Panc1 (cell line): ENCODE data around the gene RRM2. TPM values are rescaled to one million over a fixed set of nuclear protein-coding genes. Genes with fewer than 3 reads are reported as not detected.

Experiments
- ATAC-seq: fragments of 200-7000 bp; cut with Tn5 transposase; 2 replicates; pipeline ENCODE4 v1.9.1; 2020; ENCODE audit warnings: mild to moderate bottlenecking, moderate library complexity
- BruUV-seq: library from RNA; stranded (reverse); fragments of 400-500 nt; replicated peaks from 2 replicates; lab custom pipeline; 2021; lab: Mats Ljungman, UMichigan
- CTCF ChIA-PET: fragments of 300-600 bp; sonication (Branson Sonifier 250); formaldehyde crosslinking; loops from one replicate; lab custom pipeline; 2022; ENCODE audit warnings: antibody characterized with exemption; lab: Charles Lee
- POLR2A ChIA-PET: fragments of 300-600 bp; sonication (Branson Sonifier 250); formaldehyde crosslinking; loops from one replicate; lab custom pipeline; 2022; ENCODE audit warnings: antibody characterized with exemption; lab: Charles Lee
- DNase-seq: peaks from one replicate; pipeline ENCODE4 v3.0.0-alpha.2; 2010; ENCODE audit warnings: low read depth, low spot score
- H3K27ac ChIP-seq: 2 replicates; pipeline ENCODE4 v1.5.1; 2011; ENCODE audit warnings: mild to moderate bottlenecking, low read length, inconsistent platforms
- H3K27me3 ChIP-seq: fragments of 200-500 bp; sonication (Bioruptor generic); 2 replicates; pipeline ENCODE4 v1.6.0; 2014; ENCODE audit warnings: low read length, inconsistent platforms; ENCODE audit not compliant: control insufficient read depth, insufficient read depth
- H3K36me3 ChIP-seq: fragments of 200-500 bp; sonication (Bioruptor generic); 2 replicates; pipeline ENCODE4 v1.5.1; 2014; ENCODE audit warnings: inconsistent platforms, mild to moderate bottlenecking, low read length, moderate library complexity; ENCODE audit not compliant: control insufficient read depth, insufficient read depth
- H3K4me1 ChIP-seq: 2 replicates; pipeline ENCODE4 v1.5.1; 2011; ENCODE audit warnings: inconsistent platforms, mild to moderate bottlenecking, low read length, moderate library complexity; ENCODE audit not compliant: control insufficient read depth, insufficient read depth
- H3K4me3 ChIP-seq, 2 experiments: 2 replicates each; pipeline ENCODE4 v1.5.1; 2011 to 2012; ENCODE audit warnings: low read depth in 2 of 2, low read length in 2 of 2, mild to moderate bottlenecking in 2 of 2, inconsistent platforms in 1 of 2, moderate library complexity in 1 of 2
- H3K9me3 ChIP-seq: fragments of 200-500 bp; sonication (Bioruptor generic); 2 replicates; pipeline ENCODE4 v1.5.1; 2014; ENCODE audit warnings: low read depth, mild to moderate bottlenecking, inconsistent platforms, low read length, moderate library complexity; ENCODE audit not compliant: control insufficient read depth, insufficient read depth
- CTCF ChIP-seq: fragments of 450-650 bp; IDR thresholded peaks from 2 replicates; pipeline ENCODE4 v1.5.1; 2017; ENCODE audit warnings: mild to moderate bottlenecking
- POLR2AphosphoS5 ChIP-seq: IDR thresholded peaks from 2 replicates; pipeline ENCODE4 v1.6.1; 2012; ENCODE audit warnings: mild to moderate bottlenecking, low read depth, low read length, moderate library complexity
- SIN3A ChIP-seq: IDR thresholded peaks from 2 replicates; pipeline ENCODE4 v1.6.1; 2012; ENCODE audit warnings: low read depth, mild to moderate bottlenecking, low read length, moderate library complexity, borderline replicate concordance; ENCODE audit not compliant: insufficient read depth
- TCF7L2 ChIP-seq: IDR thresholded peaks from 2 replicates; pipeline ENCODE4 v1.6.1; 2011; ENCODE audit warnings: mild to moderate bottlenecking, low read depth, low read length, inconsistent platforms
- in situ Hi-C: cut with HindIII; loops from 2 replicates; pipeline ENCODE4 v1.10.0; 2016; ENCODE audit warnings: low sequenced_read_pairs, low pct_unique_long_range_greater_than_20kb
- intact Hi-C: fragments of 100-400 bp; cut with micrococcal nuclease; formaldehyde crosslinking; loops from one replicate; pipeline ENCODE4 v1.10.0; 2022; ENCODE audit not compliant: unreplicated experiment
- total RNA-seq: library from RNA; stranded (reverse); gene quantifications from one replicate; pipeline ENCODE4 v1.2.1, GENCODE V29; 2021; ENCODE audit not compliant: unreplicated experiment
- TF ChIP-seq, protein P1 (sequence below), 2 experiments: IDR thresholded peaks; 2 replicates each; pipeline ENCODE4 v1.6.1; 2011 to 2012; ENCODE audit warnings: low read depth in 2 of 2, control low read depth in 1 of 2, low read length in 1 of 2, mild to moderate bottlenecking in 1 of 2, moderate library complexity in 1 of 2; ENCODE audit not compliant: insufficient read depth in 1 of 2

Gene RRM2
- total RNA-seq, 1 experiment from 2014 or later, result 294 TPM

- in situ Hi-C loops, result no loop called here
- H3K4me3 ChIP-seq, result no peak overlapping the region
- CTCF ChIA-PET, result no interaction called here
- no peaks in the 10 kb centered on the region for H3K36me3 ChIP-seq
- intact Hi-C loops, result no loop called here
- no peak for DNase-seq
- BruUV-seq, result no TSS peak
- TF ChIP-seq CTCF, result no peak
- ATAC-seq, result no peak
- H3K27me3 ChIP-seq, result no peaks in the 10 kb centered on the region
- POLR2A ChIA-PET, result no interaction called here
- H3K9me3 ChIP-seq, result no peaks in the 10 kb centered on the region
- H3K4me1 ChIP-seq, result peaks cover 6% of the 10 kb centered on the region
- H3K27ac ChIP-seq, result no peak overlapping the region
Observed at GRCh38 chr2:10174173-10174572, 51.6 kb downstream of the RRM2 start.

DNA sequence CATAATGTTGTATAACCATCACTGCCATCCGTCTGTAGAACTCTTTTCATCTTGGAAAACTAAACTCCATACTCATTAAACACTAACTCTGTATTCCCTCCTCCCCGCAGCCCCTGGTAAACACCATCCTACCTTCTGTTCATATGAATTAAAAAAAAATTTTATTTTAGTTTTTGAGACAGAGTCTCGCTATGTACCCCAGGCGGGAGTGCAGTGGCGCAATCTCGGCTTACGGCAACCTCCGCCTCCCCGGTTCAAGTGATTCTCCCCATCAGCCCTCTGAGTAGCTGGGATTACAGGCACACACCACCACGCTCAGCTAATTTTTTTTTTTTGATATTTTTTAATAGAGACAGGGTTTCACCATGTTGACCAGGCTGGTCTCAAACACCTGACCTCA, 52.9 kb downstream of the RRM2 start:
- Histone ChIP-seq H3K27me3 (no peaks in the 10 kb centered on the region), H3K36me3 (no peaks in the 10 kb centered on the region), H3K9me3 (no peaks in the 10 kb centered on the region), H3K27ac (no peak overlapping the region), H3K4me3 (no peak overlapping the region), H3K4me1 (no peaks in the 10 kb centered on the region)
- DNase-seq (no peak), ATAC-seq (no peak)
- BruUV-seq, result no TSS peak
- CTCF ChIA-PET, result no interaction called here
- TF ChIP-seq, protein P1, sequence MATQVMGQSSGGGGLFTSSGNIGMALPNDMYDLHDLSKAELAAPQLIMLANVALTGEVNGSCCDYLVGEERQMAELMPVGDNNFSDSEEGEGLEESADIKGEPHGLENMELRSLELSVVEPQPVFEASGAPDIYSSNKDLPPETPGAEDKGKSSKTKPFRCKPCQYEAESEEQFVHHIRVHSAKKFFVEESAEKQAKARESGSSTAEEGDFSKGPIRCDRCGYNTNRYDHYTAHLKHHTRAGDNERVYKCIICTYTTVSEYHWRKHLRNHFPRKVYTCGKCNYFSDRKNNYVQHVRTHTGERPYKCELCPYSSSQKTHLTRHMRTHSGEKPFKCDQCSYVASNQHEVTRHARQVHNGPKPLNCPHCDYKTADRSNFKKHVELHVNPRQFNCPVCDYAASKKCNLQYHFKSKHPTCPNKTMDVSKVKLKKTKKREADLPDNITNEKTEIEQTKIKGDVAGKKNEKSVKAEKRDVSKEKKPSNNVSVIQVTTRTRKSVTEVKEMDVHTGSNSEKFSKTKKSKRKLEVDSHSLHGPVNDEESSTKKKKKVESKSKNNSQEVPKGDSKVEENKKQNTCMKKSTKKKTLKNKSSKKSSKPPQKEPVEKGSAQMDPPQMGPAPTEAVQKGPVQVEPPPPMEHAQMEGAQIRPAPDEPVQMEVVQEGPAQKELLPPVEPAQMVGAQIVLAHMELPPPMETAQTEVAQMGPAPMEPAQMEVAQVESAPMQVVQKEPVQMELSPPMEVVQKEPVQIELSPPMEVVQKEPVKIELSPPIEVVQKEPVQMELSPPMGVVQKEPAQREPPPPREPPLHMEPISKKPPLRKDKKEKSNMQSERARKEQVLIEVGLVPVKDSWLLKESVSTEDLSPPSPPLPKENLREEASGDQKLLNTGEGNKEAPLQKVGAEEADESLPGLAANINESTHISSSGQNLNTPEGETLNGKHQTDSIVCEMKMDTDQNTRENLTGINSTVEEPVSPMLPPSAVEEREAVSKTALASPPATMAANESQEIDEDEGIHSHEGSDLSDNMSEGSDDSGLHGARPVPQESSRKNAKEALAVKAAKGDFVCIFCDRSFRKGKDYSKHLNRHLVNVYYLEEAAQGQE (IDR thresholded peaks at IDR 0.05; ENCODE audit: insufficient read depth in 1 of 2, low read depth in 2 of 2, low read length in 1 of 2), result no peak
- TF ChIP-seq POLR2AphosphoS5, result no peak
- no peak for TF ChIP-seq TCF7L2
- TF ChIP-seq CTCF, result no peak
- TF ChIP-seq SIN3A, result no peak
- POLR2A ChIA-PET, result interaction anchor here (0.9 kb wide), 1 partner anchor 23 kb away, joined by 3 read pairs; no protein-coding TSS in a partner anchor
- intact Hi-C loops (no loop called here), in situ Hi-C loops (no loop called here)
